CD4-positive, alpha-beta T cell (primary cell): Measurements from ENCODE around the gene PYY. TPM values are rescaled to one million over a fixed set of nuclear protein-coding genes. Genes with fewer than 3 reads are reported as not detected.

Source experiments
- ATAC-seq: fragments of 200-7000 bp; cut with Tn5 transposase; one replicate; pipeline ENCODE4 v1.10.0; 2022; ENCODE audit warnings: mild to moderate bottlenecking; ENCODE audit not compliant: poor library complexity
- CTCF ChIA-PET: fragments of 350-600 bp; sonication (Branson Sonifier 250); formaldehyde crosslinking; loops from one replicate; lab custom pipeline; 2021; ENCODE audit warnings: antibody characterized with exemption, inconsistent platforms; lab: Charles Lee
- POLR2A ChIA-PET: fragments of 350-600 bp; sonication (Branson Sonifier 250); formaldehyde crosslinking; loops from one replicate; lab custom pipeline; 2021; ENCODE audit warnings: antibody characterized with exemption, inconsistent platforms; lab: Charles Lee
- DNase-seq, 14 experiments: peaks; one replicate each; pipeline ENCODE4 v3.0.0-alpha.2; 2013 to 2020; ENCODE audit warnings: mixed read lengths in 2 of 14
- H3K27ac ChIP-seq, 2 donors: one replicate each; pipeline versions ENCODE4 v1.5.1 to v1.7.0; 2013; ENCODE audit warnings: low read length in 2 of 2, low read depth in 1 of 2, mild to moderate bottlenecking in 1 of 2
- H3K27me3 ChIP-seq, 2 experiments: 1 replicate in 1 of 2; 2 replicates in 1 of 2; pipeline versions ENCODE4 v1.6.1 to v1.7.0; 2013; ENCODE audit warnings: low read length in 2 of 2, control low read depth in 1 of 2, mild to moderate bottlenecking in 1 of 2, moderate library complexity in 1 of 2; ENCODE audit not compliant: insufficient read depth in 2 of 2, control insufficient read depth in 1 of 2
- H3K36me3 ChIP-seq: one replicate; pipeline ENCODE4 v1.6.1; 2013; ENCODE audit warnings: low read length, control low read depth; ENCODE audit not compliant: insufficient read depth
- H3K4me1 ChIP-seq: one replicate; pipeline ENCODE4 v1.6.1; 2013; ENCODE audit warnings: low read length, control low read depth; ENCODE audit not compliant: insufficient read depth
- H3K4me3 ChIP-seq: one replicate; pipeline ENCODE4 v1.5.1; 2013; ENCODE audit warnings: mild to moderate bottlenecking, low read length, moderate library complexity
- H3K9me3 ChIP-seq, 2 experiments: 1 replicate in 1 of 2; 2 replicates in 1 of 2; pipeline versions ENCODE4 v1.6.1 to v1.7.0; 2013; ENCODE audit warnings: low read length in 2 of 2, mild to moderate bottlenecking in 2 of 2, control low read depth in 1 of 2, moderate library complexity in 1 of 2; ENCODE audit not compliant: control insufficient read depth in 1 of 2, insufficient read depth in 1 of 2
- H3K27ac Mint-ChIP-seq: one replicate; pipeline ENCODE4 v1.8.0; 2020; ENCODE audit warnings: mixed read lengths
- H3K27me3 Mint-ChIP-seq: one replicate; pipeline ENCODE4 v1.8.0; 2021; ENCODE audit warnings: mixed read lengths
- H3K36me3 Mint-ChIP-seq: one replicate; pipeline ENCODE4 v1.8.0; 2021; ENCODE audit warnings: low read depth, mixed read lengths
- H3K4me1 Mint-ChIP-seq: one replicate; pipeline ENCODE4 v1.8.0; 2021; ENCODE audit warnings: low read depth, mixed read lengths
- H3K4me3 Mint-ChIP-seq: one replicate; pipeline ENCODE4 v1.8.0; 2020; ENCODE audit warnings: mild to moderate bottlenecking, mixed read lengths
- H3K9me3 Mint-ChIP-seq: one replicate; pipeline ENCODE4 v1.8.0; 2020; ENCODE audit warnings: mixed read lengths
- CTCF ChIP-seq: fragments of 200-600 bp; IDR thresholded peaks from one replicate; pipeline ENCODE4 v1.8.0; 2022; ENCODE audit warnings: antibody characterized with exemption, mild to moderate bottlenecking
- intact Hi-C, 2 experiments: fragments of 100-400 bp; cut with DNase I in 1 of 2; cut with micrococcal nuclease in 1 of 2; formaldehyde crosslinking; loops; one replicate each; pipeline versions ENCODE4 v1.15.1 to v1.9.0; 2023 to 2025; cut with DNase I, micrococcal nuclease
- total RNA-seq, 174 experiments: library from RNA in 2 of 174; stranded (reverse) in 2 of 174; gene quantifications; one replicate each; pipeline ENCODE4 v1.2.3 and lab custom pipeline; 2021 to 2026

Gene PYY
- total RNA-seq, 2 experiments from 2014 or later, result not detected

- Mint-ChIP-seq H3K4me1 (peaks cover 5% of the 10 kb centered on the region), H3K9me3 (no peaks in the 10 kb centered on the region), H3K27ac (no peak overlapping the region), H3K36me3 (no peaks in the 10 kb centered on the region), H3K27me3 (peaks cover 30% of the 10 kb centered on the region), H3K4me3 (no peak overlapping the region)
- intact Hi-C loops, result no loop called here
- H3K4me1 ChIP-seq, result no peaks in the 10 kb centered on the region
- ChIA-PET CTCF (interaction anchor here (0.7 to 1.0 kb wide), 2 partner anchors 12 to 37 kb away, joined by 3 read pairs; no protein-coding TSS in a partner anchor), POLR2A (no interaction called here)
- peaks cover 9 to 14% of the 10 kb centered on the region in 2 experiments for H3K27me3 ChIP-seq
- no peak overlapping the region for H3K27ac ChIP-seq
- no peak for DNase-seq
- no peak for TF ChIP-seq CTCF
- no peaks in the 10 kb centered on the region for H3K9me3 ChIP-seq
- no peak overlapping the region for H3K4me3 ChIP-seq
- no peaks in the 10 kb centered on the region for H3K36me3 ChIP-seq
- no peak for ATAC-seq
Measured at GRCh38 chr17:43946781-43947180, 7.0 kb downstream of the PYY start.

- no peak for DNase-seq
- no peak for ATAC-seq
- Histone ChIP-seq H3K27ac (no peak overlapping the region), H3K27me3 (peaks cover 4% of the 10 kb centered on the region in 2 experiments), H3K9me3 (no peaks in the 10 kb centered on the region), H3K36me3 (no peaks in the 10 kb centered on the region), H3K4me1 (no peaks in the 10 kb centered on the region), H3K4me3 (no peak overlapping the region)
- ChIA-PET POLR2A (interaction anchor here (1.5 kb wide), 1 partner anchor 96 kb away, joined by 5 read pairs; no protein-coding TSS in a partner anchor), CTCF (no interaction called here)
- Mint-ChIP-seq H3K27me3 (peaks cover 15% of the 10 kb centered on the region), H3K4me3 (no peak overlapping the region), H3K4me1 (peaks cover 5% of the 10 kb centered on the region), H3K9me3 (no peaks in the 10 kb centered on the region), H3K27ac (no peak overlapping the region), H3K36me3 (no peaks in the 10 kb centered on the region)
- intact Hi-C loops, result loop anchor here (2.0 kb wide), 3 partner anchors 34 to 230 kb away; no protein-coding TSS in a partner anchor
- TF ChIP-seq CTCF, result no peak
Measured at GRCh38 chr17:43945074-43945829, 8.5 kb downstream of the PYY start.

DNA sequence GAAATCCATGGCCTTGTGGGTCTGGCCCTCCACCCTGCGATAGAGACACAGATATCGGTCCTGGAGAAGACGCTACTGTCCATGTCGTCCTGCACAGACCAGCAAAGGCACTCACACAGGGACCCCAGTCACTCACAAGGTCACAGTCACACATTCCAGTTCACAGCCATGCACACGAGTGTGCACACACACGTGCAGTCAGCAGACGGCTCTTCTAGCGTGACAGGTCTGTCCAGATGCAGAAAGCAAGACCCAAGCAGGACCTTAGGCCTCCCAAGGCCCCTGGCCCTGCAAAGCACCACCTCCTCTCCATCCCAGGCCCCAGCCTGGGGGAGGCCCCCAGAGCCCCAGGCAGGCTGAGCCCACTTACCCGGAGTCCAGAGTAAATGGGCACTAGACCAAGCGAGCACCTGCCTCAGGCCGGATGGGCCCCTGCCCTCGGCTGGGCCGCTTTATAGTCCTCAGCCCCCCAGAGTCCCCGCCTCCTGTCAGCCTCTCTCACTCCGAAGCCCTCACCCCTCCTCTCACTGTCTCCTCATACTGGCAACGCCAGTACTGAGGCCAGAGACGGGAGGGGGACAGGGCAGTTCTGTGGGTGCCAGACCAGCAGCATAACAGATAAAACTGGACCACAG is 11.6 kb downstream of the PYY start, which contains the start of gene PPY:
TSS of gene PPY (minus strand) at position 426 of the 635 bp plus-strand sequence. CDS start 822 bp downstream, outside the sequence.
- Mint-ChIP-seq H3K4me3 (no peak within 1 kb of the TSS), H3K27ac (no peak within 1 kb of the TSS), H3K9me3 (no peaks in the 10 kb centered on the region), H3K36me3 (no peaks in the 10 kb centered on the region), H3K27me3 (peaks cover 18% of the 10 kb centered on the region), H3K4me1 (peaks cover 13% of the 10 kb centered on the region)
- intact Hi-C loops, result loop anchor here in 1 of 2 experiments (5.0 kb wide), 1 partner anchor 405 kb away; the partner anchor contains the start of gene GRN
- DNase-seq, result no peak
- no peak for TF ChIP-seq CTCF
- no peak for ATAC-seq
- Histone ChIP-seq H3K4me3 (no peak within 1 kb of the TSS), H3K4me1 (peaks cover 20% of the 10 kb centered on the region), H3K9me3 (no peaks in the 10 kb centered on the region), H3K27me3 (no peaks in the 10 kb centered on the region), H3K27ac (no peak within 1 kb of the TSS), H3K36me3 (no peaks in the 10 kb centered on the region)
- ChIA-PET CTCF (no interaction called here), POLR2A (no interaction called here)
